ENCODE measurements around the gene PEAK1. TPM values are rescaled to one million over a fixed set of nuclear protein-coding genes. Genes with fewer than 3 reads are reported as not detected.

PEAK1 gene
- total RNA-seq, 1 experiment from 2014 or later, result 21.2 TPM

GRCh38 chr15:77130315-77130930, 289.5 kb downstream of the PEAK1 start:
- no peak for TF ChIP-seq CTCF (conservative IDR thresholded peaks at IDR 0.05)
- Mint-ChIP-seq H3K9me3 (no peaks in the 10 kb centered on the region), H3K36me3 (ENCODE audit: insufficient read depth in 1 of 3, low read depth in 3 of 3) (peaks cover 15 to 24% (median 18%) of the 10 kb centered on the region in 3 experiments), H3K4me1 (peaks cover 31 to 40% of the 10 kb centered on the region in 2 experiments), H3K27me3 (ENCODE audit: low read depth) (no peaks in the 10 kb centered on the region; the same call in 1 of the 2 replicates), H3K27ac (peak overlapping the region in 1 of 3 experiments; percentile 93; a peak in 4 of 7 replicates), H3K4me3 (no peak overlapping the region)
- Histone ChIP-seq H3K14ac (ENCODE audit: insufficient read depth, low read length) (no peak overlapping the region), H2BK120ac (ENCODE audit: low read depth, low read length, poor library complexity, severe bottlenecking) (no peak overlapping the region), H3K27ac (ENCODE audit: insufficient read length, low read depth, low read length) (peak overlapping the region; percentile 7), H4K91ac (ENCODE audit: insufficient read length, low read depth, low read length) (no peak overlapping the region), H2BK5ac (ENCODE audit: insufficient read length, low read length) (no peak overlapping the region), H4K8ac (replicated peaks; ENCODE audit: insufficient read length, low read depth, low read length) (no peak overlapping the region), H2BK15ac (ENCODE audit: low read depth, low read length) (no peak overlapping the region), H3K23ac (ENCODE audit: insufficient read length, low read depth, low read length) (no peak overlapping the region), H3K9me3 (ENCODE audit: control insufficient read depth, low read depth, low read length) (no peaks in the 10 kb centered on the region), H3K18ac (ENCODE audit: insufficient read length, low read depth, low read length) (no peak overlapping the region), H3K4ac (ENCODE audit: low read depth, low read length) (no peak overlapping the region), H3K9ac (ENCODE audit: extremely low read depth, insufficient read length, low read length) (no peak overlapping the region), H3K27me3 (ENCODE audit: insufficient read depth, low read length) (no peaks in the 10 kb centered on the region), H2BK20ac (ENCODE audit: low read depth, low read length, poor library complexity, severe bottlenecking) (no peak overlapping the region), H3K4me2 (ENCODE audit: insufficient read depth, insufficient read length, low read length) (peak overlapping the region; percentile 5), H4K5ac (ENCODE audit: insufficient read length, low read depth, low read length) (no peak overlapping the region), H3T11ph (ENCODE audit: low read length) (no peak overlapping the region), H3K4me1 (ENCODE audit: insufficient read depth, low read length) (no peaks in the 10 kb centered on the region; the same call in 1 of the 2 replicates), H2AFZ (ENCODE audit: low read length) (no peak overlapping the region), H4K20me1 (ENCODE audit: control insufficient read depth, insufficient read depth, insufficient read length) (no peaks in the 10 kb centered on the region), H3K56ac (ENCODE audit: insufficient read length, low read depth, low read length) (no peak overlapping the region), H3K23me2 (ENCODE audit: insufficient read length, low read depth, low read length, poor library complexity, severe bottlenecking) (no peaks in the 10 kb centered on the region), H2AK5ac (ENCODE audit: insufficient read length, low read length) (no peak overlapping the region), H3K79me2 (ENCODE audit: insufficient read depth, low read length) (no peaks in the 10 kb centered on the region), H2BK12ac (ENCODE audit: insufficient read length, low read depth, low read length) (no peak overlapping the region), H3K79me1 (ENCODE audit: insufficient read depth, low read depth, low read length, poor library complexity, severe bottlenecking) (no peaks in the 10 kb centered on the region)
- no peak for DNase-seq
- WGBS (ENCODE audit: extremely low coverage, insufficient read length, low lambda C conversion rate), result no CpG with 5 or more reads among the region's 1 CpG

Measured in H9 (cell line).